GM18873 (cell line): ENCODE results near the gene CAPSL.
"Not testable (repeated sequence)": the region's sequence is repeated elsewhere in the genome, so short reads cannot be mapped to it uniquely, and the experiment has no call there.

Source experiments
- ATAC-seq: cut with Tn5 transposase; IDR thresholded peaks from one replicate; pipeline ENCODE4 v1.9.1; 2021; ENCODE audit warnings: mild to moderate bottlenecking, moderate library complexity, moderate number of reproducible peaks; ENCODE audit not compliant: unreplicated experiment, low FRiP score

The CAPSL gene

DNA sequence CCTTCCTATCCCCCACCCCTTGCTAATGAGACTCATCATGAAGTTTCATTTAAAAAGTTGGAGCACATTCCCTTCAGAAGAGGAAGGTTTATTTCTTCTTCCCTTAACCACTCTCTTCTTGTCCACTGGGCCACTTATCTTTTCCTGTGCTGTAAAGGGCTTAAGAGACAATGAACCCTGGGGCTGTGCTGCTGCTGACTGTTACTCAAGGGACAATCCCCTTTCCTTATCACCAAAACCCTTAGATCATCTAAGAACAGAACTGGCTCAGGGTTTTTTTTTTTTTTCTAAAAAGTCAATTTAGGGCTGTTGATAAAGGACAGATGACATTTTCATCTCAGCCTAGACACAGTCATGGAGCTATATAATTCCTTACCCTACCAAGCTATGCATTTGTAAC is 29.6 kb downstream of the CAPSL start:
- no peak for ATAC-seq

DNA sequence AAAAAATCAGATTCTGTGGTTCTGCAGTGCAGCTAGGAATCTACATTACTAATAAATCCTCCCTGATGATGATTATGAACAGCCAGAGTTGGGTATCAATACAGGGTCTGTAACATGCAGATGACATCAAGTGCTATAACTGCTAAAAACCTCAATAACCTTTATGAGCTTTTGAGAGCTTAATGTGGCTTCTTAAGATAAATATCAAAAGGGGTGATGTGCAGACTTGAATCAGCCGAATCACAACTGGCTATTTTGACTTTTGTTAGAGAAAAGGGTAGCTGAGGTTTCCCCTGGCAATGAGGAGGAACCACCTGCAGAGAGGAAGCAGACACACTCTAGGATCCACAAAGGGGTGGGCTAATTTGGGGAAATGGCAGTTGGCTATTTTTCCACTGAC is 30.2 kb downstream of the CAPSL start:
- ATAC-seq: no peak

DNA sequence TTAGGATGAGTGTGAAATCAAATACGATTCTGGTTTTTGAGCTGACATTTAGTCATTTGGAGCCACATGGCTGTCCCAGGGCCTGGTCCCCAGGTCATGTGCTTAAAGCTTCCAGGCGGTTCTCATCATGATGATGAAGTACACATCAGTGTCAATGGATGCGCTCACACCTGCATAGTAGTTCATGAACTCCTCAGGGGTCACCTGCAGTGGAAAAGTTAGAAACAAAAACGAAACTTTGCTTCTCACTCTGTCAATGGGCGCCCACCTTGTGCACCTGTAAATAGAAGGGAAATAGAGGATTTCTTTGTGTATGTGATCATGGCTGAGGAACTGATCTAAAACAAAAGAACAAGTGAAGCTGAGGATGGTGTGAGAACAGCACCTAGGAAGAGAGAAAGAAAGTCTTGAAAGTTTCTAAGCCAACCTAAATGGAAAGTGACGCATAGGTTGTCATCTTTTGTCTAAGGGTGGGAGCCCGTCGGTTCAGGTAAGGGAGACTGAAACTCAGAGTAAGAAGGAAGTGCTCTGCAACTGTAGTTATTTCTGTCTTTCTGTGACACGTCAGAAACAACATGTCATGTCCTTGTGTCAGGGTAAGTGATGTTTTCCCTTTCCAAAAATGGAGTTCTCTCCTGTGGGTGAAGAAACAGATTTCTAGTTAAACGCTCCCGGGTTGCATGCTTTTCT is 33.8 kb downstream of the CAPSL start:
- ATAC-seq: no peak

DNA sequence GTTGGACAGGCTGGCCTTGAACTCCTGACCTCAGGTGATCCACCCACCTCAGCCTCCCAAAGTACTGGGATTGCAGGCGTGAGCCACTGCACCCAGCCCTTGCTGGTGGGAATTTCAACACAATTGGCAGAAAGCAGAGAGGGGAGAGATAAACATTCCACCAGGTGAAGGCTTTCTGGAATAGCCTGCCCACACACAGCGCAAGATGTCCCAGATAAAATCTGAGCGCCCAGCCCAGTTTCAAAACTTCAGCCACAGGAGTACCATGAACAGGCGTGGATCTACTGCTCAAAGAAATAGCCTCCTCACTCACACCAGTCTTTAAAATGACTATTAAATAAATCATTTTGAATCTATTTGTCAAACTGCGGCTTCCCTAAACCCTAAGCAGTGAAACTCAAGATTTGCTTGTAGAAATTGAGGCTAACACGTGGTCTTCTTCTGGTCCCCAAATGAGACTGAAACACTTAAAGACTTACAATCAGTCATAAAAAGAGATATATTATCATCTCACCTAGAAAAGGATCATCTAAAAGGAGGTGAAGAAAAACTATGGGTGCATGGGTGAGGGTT is 34.7 kb downstream of the CAPSL start:
- ATAC-seq: no peak

DNA sequence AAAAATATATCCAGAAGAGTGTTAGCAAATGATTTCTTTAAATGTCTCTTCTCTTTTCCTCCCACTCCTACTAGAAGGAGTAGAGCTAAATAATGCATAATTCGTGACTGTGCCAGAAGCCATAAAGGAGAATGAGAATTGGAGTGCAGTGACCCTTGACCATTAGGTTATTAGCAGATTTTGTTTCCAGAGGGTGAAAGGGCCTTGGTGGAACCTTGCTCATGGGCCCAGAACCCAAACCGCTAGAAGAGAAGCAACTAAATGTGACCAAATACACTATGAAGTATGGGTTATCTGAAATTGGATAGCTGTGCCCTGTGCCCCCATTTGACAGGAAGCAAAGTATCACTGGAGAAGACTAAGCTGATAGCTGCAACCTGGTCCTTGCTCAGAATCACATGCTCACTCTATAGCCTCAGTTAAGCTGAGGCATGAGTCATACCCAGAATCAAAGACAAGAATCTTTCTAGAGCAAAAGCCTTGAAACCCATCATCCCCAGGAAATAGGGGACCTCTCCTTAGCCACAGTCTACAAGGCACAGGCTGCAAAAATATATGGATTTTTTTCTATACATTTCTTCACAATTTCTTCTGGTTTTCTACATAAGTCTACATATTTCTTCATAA is 36.3 kb downstream of the CAPSL start:
- peak; percentile 63 for ATAC-seq

DNA sequence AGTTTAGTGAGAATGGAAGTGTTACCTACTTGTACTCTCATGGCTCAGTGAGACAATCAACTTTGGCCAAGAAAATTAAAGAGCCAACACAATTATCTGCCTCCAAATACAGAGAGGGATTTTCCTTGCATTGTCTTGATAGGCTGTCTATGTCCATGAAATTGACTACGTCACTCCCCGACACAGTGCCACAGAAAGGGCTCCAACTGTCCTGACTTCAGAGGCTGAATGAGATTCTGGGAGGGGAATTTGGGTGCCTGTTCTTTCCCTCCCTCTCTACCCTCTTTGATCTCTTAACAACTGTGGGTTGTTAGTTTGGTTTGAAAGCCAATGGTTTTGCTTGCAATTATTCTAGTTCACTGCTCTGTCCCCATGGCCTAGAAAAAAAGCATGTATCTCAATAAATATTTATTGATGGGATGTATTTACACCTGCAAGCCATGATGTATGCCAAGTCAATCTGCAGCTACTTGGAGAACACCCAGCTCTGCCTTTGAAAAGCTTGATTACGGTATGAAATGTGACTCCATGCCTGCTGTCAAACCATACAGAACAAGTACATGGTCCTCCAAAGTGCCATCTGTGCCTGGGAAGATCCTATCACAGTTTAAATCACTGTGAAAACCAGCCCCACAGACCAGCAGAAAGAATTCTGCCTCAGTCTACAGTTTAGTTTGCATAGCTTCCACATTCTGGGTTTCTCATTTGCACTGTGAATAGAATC is 37.3 kb downstream of the CAPSL start:
- no peak for ATAC-seq

DNA sequence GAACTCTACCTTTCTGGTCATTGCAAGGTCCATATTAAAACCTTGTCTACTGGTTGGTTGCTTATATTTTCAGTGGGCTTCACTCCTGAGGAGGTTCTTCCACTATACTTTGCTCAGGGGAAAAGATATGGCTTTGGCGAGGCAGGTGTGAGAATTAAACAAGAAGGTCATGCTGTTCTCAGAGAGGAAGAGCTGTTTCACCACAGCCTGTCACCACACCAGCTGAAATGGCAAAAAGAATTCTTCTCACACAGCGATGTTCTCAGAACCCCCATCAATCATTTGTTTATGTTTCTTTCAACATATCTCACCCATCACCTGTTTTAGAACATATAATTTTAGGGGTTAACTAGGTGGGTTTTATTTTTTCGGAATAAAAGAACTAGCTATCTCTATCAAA is 38.6 kb downstream of the CAPSL start:
- no peak for ATAC-seq

DNA sequence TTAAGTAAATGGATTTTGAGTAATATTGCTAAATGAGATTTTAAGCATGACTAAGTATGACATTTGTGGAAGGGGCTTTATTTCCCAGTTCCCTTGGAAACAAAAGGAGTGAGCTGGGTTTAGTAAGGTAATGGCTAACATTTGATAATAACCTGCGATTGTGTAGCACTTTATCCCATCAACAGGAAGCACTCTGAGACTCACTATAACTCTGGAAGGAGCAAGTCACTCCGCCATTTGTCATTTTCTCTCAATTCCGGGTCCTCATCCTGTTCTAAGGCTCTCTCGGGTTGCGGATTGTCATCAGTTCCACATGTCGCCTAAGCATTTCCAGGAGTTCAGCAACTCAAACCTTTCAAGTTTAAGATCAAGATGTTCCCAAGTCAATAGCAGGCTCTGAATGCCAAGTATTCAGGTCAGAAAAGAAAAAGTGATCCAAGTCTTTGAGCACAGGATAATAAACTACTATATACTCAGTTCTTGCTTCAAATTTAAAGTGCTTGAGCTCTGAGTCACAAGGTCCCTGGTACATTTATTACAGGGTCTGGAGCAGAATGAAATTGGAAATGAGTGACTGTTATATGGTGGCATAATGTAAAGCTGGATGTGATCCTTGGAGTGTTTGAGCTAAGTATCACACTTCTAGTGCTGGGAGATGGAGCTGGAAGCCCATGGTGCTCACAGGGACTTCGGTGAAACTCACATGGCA is 39.3 kb downstream of the CAPSL start:
- no peak for ATAC-seq

DNA sequence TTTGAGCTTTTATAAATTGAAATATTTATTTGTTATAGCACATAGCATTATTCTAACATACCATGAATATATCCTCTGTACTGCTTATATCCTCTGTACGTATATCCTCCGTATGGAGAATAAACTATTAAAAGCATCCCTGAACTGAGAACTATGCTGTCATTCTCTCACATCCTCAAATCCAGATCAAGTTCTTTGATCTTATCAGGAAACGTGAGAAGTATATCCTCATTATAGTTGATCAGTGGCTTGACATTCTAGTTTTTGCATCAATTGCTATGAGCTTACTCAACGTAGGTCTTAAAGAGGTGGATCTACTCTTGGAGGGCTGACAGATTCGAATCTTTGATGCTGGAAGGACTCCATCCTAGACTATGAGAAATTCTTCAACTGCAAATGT is 44.3 kb downstream of the CAPSL start:
- ATAC-seq: no peak

DNA sequence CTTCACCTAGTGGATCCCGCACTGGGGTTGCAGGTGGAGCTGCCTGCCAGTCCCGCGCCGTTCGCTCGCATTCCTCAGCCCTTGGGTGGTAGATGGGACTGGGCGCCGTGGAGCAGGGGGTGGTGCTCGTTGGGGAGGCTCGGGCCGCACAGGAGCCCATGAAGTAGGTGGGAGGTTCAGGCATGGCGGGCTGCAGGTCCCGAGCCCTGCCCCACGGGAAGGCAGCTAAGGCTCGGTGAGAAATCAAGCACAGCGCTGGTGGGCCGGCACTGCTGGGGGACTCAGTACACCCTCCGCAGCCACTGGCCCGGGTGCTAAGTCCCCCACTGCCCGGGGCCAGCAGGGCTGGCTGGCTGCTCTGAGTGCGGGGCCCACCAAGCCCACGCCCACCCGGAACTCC is 45.6 kb downstream of the CAPSL start:
- ATAC-seq: not testable (repeated sequence)

DNA sequence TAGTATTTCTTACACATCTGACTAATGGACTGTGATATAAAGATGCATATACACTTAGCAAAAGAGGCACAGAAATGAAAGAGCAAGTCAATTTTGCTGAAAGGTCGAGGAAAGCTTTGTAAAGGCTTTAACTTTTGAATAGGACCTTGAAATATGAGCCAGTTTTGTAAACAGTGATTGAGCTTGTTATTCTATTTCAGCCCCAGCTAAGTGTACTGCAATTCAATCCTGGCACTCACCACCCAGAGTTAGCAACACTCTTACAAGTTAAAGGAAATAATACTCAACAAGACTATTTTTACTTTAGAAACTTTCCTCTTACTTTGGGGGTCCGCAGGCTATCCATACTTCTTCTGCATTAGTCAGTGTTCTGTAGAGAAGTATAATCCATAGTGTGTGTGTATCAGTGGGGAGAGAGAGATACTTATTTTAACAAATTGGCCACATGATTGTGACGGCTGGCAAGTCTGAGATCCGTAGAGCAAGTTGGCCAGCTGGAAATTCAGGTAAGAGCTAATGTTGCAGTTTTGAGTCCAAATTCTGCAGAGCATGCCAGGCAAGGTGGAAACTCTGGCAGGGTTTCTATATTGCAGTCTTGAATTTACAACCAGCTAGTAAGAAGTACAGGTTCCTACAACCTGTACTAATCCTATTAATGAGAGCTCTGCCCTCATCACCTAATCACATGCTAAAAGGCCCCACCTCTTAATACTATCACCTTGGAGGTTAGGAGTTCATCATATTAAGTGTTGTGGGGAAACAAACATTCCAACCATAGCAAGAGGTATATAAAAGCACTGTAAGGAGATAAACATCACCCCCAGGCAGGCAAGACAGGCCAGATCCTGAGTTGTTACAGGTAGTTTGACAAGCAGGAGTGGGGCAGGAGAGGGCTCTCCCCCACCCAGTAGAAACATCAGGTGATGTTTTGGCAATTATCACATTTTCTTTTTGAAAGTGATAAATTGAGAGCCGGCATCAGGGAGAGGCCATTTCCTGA is 48.1 kb downstream of the CAPSL start:
- no peak for ATAC-seq

DNA sequence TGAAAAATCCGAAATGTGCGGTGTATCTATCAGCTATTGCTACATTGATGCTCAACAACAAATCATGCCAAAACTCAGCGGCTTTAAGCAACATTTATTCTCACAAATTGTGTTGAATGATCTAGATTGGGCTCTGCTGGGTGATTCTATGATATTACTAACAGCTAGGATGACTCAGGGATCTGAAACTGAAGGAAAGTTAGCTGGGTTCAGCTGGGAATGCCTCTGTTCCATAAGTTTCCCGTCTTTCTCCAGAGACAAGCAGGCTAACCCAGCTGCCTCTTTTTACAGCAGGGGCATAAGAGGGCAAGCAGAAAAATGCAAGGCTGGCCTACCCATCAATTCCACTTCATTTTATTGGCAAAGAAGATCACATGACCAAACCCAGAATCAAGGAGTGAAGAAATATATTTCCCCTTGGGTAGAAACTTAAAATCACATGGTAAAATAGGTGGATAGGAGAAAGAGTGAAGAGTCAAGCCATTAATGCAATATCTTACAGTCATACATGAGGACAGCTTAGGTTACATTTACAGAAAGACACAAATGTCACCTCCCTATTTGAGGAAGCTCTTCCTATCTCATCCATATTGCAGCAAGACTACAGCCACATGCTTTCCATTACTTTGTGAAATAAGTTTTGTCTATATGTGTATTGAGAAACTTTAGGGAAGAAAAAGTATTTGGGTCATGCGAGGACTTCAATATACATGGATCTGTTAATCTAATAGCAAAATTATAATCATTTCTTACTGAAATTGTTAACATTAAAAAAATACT is 50.9 kb downstream of the CAPSL start:
- no peak for ATAC-seq

DNA sequence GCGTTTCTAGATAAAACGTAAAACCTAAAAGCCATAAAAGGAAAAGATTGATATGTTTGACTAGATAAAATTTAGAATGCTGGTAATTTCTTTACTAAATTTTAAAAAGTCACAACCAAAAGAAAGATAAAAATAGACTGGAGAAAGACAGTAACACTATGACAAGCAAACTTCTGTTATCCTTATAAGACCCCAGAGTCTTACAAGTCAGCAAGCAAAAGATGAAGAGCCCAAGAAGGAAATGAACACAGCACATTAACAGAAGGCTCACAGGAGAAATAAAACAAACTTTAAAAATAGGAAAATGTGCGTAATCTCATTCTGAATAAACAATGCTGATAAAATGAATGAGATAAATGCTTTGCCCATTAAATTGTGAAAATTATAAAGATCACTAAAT is 52.0 kb downstream of the CAPSL start:
- ATAC-seq: no peak

DNA sequence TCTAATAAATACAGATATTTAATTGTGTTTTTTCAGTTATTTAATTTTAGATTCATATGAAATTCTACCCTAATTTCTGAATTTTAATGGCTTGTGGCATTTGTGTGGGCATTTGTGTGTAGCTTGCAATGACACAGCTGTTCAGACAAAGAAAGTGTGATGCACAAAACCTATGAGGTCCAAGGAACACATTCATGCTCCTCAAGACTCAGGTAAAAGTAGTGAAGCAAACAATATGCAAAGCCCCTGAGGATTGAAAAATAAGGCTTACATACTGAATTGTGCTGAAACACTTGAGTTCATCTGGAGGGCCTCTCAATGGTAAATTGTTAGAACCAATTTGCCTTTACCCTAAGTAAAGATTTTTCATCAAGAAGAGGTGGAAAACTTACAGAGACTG is 53.6 kb downstream of the CAPSL start:
- no peak for ATAC-seq

DNA sequence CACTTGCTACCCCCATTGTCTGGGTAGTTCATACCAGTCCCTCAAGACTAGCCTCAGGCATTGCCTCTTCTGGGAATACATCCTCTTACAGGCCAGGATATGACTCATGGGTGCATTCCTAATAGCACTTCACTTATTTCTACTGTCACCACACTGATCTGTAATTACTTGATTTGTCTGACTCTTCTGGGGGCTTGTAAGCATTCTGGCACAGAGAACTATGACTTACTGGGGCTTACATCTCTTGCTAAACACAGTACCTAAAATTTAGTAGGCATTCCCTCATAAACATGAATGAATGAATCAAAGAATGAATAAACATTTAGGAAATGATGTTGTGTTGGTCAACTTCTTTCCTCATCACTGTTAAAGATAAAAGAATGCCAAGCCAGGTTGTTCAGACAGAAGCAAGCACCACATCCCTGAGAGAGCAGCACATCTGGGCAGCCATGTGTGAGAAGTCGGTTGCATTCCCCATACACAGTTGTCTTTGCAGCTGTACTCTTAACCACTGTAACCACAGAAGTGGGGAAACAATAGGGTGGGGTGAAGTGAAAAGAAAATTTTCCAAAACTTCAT is 54.1 kb downstream of the CAPSL start:
- ATAC-seq: no peak

DNA sequence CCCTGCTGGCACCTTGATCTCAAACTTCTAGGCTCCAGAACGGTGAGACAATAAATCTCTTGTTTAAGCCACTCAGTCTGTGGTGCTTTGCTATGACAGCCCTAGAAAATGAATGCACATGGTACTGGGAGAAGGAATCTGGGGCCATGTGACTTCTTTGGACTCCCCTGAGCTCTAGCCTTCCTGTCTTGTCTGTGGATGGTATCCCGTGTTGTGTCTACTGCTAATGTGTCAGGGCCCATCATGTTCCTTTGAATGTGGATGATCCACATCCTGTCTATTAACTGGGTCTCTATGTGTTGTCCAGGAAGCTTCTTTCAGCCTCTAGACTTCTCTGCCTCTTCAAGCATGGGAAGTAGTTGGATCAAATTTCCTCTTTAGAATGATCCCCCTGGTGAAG is 56.7 kb downstream of the CAPSL start:
- ATAC-seq: no peak

DNA sequence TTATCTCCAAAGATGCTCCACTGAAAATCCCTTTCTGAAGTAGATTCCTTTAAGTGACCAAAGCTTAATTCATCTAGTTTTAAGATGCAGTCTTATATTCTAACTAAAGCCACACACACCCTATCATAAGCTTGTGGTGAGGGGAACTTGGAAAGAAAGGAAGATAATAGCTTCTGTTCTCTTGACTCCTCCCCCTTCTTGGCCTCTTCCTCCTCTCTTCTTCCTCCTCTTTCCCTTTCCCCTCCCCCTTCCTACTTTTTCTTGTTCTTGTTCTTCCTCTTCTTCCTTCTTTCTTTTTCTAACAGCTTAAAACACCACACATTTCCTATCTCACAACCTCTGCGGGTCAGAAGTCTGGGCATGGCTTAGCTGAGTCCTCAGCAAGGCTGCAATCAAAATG is 58.3 kb downstream of the CAPSL start:
- no peak for ATAC-seq

DNA sequence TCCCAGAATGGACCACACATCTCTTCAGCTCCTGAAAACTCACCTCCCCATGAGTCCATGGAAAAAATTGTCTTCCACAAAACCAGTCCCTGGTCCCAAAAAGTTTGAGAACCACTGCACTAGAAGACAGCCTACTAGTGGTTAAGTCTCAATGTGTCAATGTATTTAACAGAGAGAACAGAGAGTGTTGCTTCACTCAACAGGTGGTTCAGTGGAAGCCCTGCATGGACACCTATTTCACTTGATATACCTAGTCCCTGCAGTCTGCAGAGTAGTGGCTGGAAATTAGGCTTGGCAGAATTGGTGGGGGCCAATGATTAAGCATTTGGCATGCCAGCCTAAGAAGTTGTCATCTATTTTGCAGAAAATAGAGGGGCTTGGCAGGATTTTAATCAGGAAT is 58.8 kb downstream of the CAPSL start:
- ATAC-seq: no peak

DNA sequence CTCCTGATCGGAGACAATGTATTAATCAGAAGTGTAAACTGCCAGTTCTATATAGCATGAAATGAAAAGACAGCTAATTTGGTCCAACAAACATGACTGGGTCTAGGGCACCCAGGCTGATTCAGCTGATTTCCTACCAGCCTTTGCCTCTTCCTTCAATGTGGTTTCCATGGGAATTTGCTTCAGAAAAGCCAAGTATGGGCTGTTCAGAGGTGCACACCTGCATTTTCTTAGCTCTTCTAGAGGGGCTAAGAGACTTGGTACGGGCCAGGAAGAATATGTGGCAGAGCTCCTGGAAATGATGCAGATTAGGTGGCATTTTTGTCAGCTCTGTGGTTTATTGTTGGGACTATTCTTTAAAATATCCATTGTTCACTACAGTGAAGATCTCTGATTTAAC is 59.3 kb downstream of the CAPSL start:
- ATAC-seq: no peak
